A673 (cell line): ENCODE results near the gene PLEKHM1.

Source experiments
- CTCF ChIP-seq: fragments of 300-800, 200-600 bp; sonication (generic); conservative IDR thresholded peaks from 2 replicates; pipeline ENCODE4 v1.5.1; 2017; ENCODE audit warnings: low read depth, mild to moderate bottlenecking, antibody characterized with exemption, low read length, moderate library complexity, mixed read lengths
- EZH2 ChIP-seq: fragments of 200-600 bp; sonication (generic); IDR thresholded peaks from 2 replicates; pipeline ENCODE4 v1.6.1; 2017; ENCODE audit warnings: borderline replicate concordance, low read depth, mild to moderate bottlenecking, mixed read lengths, antibody characterized with exemption, low read length; ENCODE audit not compliant: poor library complexity, severe bottlenecking

DNA sequence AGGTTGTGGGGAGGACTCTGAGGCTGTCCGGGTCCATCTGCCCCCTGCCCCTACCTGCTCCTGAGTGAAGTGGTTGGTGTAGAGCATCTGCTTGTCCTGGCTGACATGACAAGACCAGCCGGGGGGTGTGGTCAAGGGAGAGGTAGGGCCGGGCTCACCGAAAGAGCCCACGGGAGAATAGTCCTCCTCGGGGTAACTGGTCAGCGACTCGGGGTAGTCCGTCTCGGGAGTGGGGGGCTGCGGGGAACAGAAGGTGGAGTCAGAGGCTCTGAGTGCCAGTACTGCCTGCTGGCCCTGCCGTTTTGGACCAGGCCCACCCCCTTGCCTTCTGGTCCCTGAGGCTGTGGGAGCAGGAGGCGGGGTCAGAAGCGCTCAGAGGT, 85.7 kb downstream of the PLEKHM1 start:
- TF ChIP-seq EZH2 = no peak
- no peak for TF ChIP-seq CTCF
